ENCODE data around the gene MAPK4.

The MAPK4 gene

GRCh38 chr18:50656841-50657470, 97.1 kb downstream of the MAPK4 start:
- Histone ChIP-seq H3K27ac (no peak overlapping the region), H3K36me3 (ENCODE audit: insufficient read depth, low read length) (no peaks in the 10 kb centered on the region), H3K9me3 (ENCODE audit: low read depth, low read length) (no peaks in the 10 kb centered on the region), H3K4me3 (no peak overlapping the region), H3K9ac (ENCODE audit: insufficient read length) (no peak overlapping the region)
- TF ChIP-seq EZH2 (IDR thresholded peaks at IDR 0.05) (no peak), POLR2AphosphoS5 (IDR thresholded peaks at IDR 0.05; ENCODE audit: borderline replicate concordance, low read depth, low read length) (no peak), FOXP2 (optimal IDR thresholded peaks at IDR 0.05; ENCODE audit: control extremely low read depth, extremely low read length, insufficient read depth) (no peak)
- DNase-seq (ENCODE audit: low read depth, low spot score) = no peak

DNA sequence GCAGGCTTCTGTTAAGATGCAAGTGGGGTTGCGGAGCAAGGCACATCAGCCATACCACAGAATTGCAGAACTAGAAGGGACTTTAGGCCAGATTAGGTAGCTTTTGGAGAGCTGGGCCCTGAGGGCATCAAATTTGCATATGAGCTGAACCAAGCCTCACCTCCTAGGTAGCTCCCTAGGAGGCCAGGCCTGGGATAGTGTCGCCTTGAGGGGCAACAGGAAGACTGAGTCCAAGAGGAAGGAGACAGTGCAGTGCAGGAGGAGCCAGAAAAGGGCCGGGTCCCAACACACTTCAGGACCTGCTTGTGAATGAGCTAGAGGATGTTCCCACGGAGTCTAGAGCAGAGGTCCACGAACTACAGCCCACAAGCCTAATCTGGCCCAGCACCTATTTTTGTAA, 98.7 kb downstream of the MAPK4 start:
- Histone ChIP-seq H3K9me3 (ENCODE audit: low read depth, low read length) (no peaks in the 10 kb centered on the region), H3K4me3 (no peak overlapping the region), H3K36me3 (ENCODE audit: insufficient read depth, low read length) (no peaks in the 10 kb centered on the region), H3K27ac (no peak overlapping the region), H3K9ac (ENCODE audit: insufficient read length) (no peak overlapping the region)
- no peak for TF ChIP-seq POLR2AphosphoS5 (IDR thresholded peaks at IDR 0.05; ENCODE audit: borderline replicate concordance, low read depth, low read length)
- no peak for DNase-seq (ENCODE audit: low read depth, low spot score)

DNA sequence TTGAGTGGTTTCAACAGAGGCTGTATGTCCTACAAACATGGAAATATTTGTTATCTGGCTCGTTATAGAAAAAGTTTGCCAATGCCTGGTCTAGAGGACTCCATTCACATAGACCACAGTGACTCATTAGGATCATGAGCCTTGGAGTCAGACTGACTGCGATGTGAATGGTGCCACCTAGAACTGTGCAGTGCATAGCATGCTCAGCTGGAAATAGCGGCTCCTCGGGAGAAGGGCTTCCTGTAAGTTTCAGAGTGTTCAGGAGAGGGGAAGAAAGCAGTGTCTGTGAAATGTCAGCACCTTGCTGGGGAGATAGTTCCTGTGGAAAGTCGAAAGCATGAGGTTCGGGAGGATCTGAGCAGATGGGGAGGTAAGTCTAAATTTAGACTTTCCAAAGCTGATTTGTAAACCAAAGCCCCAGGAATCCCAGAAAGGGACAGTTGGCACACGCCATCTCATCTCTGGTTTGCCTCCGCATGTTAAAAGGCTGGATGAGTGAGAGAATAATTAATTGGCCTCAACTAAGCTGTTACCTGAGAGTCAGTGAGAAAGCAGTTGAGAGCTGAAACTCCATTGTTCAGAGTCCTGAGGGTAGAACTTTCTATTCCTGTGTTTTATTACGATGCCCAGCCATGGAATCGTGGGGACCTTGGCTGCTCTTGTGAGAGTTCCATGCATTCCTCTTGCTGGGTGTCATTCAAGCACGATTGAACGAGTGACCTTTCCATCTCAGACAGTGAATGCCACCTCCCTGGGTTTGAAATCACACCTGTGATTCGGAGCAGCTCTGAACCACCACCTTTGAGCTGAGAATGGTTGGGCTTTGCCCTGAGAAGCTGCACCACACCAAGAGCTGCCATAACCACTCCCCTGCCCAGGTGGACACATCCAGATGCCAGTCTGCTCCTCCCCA, 99.5 kb downstream of the MAPK4 start:
- no peak overlapping the region for H3K27ac ChIP-seq
- no peak for DNase-seq (ENCODE audit: low read depth, low spot score)

DNA sequence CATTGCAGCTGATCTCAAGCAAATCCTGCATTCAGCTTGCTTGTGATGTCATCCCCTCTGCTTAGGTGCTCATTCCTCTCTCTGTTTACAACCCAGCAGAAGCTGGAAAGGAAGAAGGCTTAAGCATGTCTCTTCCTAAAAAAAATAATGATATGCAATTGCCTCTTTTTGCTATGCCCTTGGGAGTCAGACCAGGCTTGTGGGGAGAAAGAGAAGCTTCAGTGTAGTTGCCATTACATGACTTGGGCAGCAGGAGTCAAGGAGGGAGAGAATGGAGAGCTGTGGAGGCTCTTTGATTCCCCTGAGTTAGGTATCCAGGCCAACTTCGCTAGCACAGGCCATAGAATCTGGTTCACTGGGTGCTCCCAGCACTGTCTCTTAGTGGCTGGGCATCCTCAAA, 101.1 kb downstream of the MAPK4 start:
- no peak for TF ChIP-seq FOXP2 (optimal IDR thresholded peaks at IDR 0.05; ENCODE audit: control extremely low read depth, extremely low read length, insufficient read depth)
- TF ChIP-seq EZH2 (IDR thresholded peaks at IDR 0.05) = no peak
- TF ChIP-seq POLR2AphosphoS5 (IDR thresholded peaks at IDR 0.05; ENCODE audit: borderline replicate concordance, low read depth, low read length) = no peak
- DNase-seq (ENCODE audit: low read depth, low spot score) = no peak
- Histone ChIP-seq H3K4me3 (no peak overlapping the region), H3K9ac (ENCODE audit: insufficient read length) (no peak overlapping the region), H3K9me3 (ENCODE audit: low read depth, low read length) (no peaks in the 10 kb centered on the region), H3K27ac (no peak overlapping the region), H3K36me3 (ENCODE audit: insufficient read depth, low read length) (no peaks in the 10 kb centered on the region)

More for the DNA sequence above, 99.5 kb downstream of the MAPK4 start:
- Histone ChIP-seq H3K4me3 (no peak overlapping the region), H3K9me3 (ENCODE audit: low read depth, low read length) (no peaks in the 10 kb centered on the region), H3K36me3 (ENCODE audit: insufficient read depth, low read length) (no peaks in the 10 kb centered on the region), H3K9ac (ENCODE audit: insufficient read length) (no peak overlapping the region)
- TF ChIP-seq POLR2AphosphoS5 (IDR thresholded peaks at IDR 0.05; ENCODE audit: borderline replicate concordance, low read depth, low read length) (no peak), EZH2 (IDR thresholded peaks at IDR 0.05) (no peak), FOXP2 (optimal IDR thresholded peaks at IDR 0.05; ENCODE audit: control extremely low read depth, extremely low read length, insufficient read depth) (no peak)

GRCh38 chr18:50662177-50662576, 102.3 kb downstream of the MAPK4 start:
- TF ChIP-seq FOXP2 (optimal IDR thresholded peaks at IDR 0.05; ENCODE audit: control extremely low read depth, extremely low read length, insufficient read depth) (no peak), POLR2AphosphoS5 (IDR thresholded peaks at IDR 0.05; ENCODE audit: borderline replicate concordance, low read depth, low read length) (no peak)
- H3K27ac ChIP-seq = no peak overlapping the region
- no peaks in the 10 kb centered on the region for H3K9me3 ChIP-seq (ENCODE audit: low read depth, low read length)
- H3K9ac ChIP-seq (ENCODE audit: insufficient read length) = no peak overlapping the region
- DNase-seq (ENCODE audit: low read depth, low spot score) = no peak
- no peaks in the 10 kb centered on the region for H3K36me3 ChIP-seq (ENCODE audit: insufficient read depth, low read length)
- H3K4me3 ChIP-seq = no peak overlapping the region

GRCh38 chr18:50662775-50663383, 103.0 kb downstream of the MAPK4 start:
- no peak for DNase-seq (ENCODE audit: low read depth, low spot score)
- Histone ChIP-seq H3K4me3 (no peak overlapping the region), H3K27ac (no peak overlapping the region), H3K9me3 (ENCODE audit: low read depth, low read length) (no peaks in the 10 kb centered on the region), H3K9ac (ENCODE audit: insufficient read length) (no peak overlapping the region), H3K36me3 (ENCODE audit: insufficient read depth, low read length) (no peaks in the 10 kb centered on the region)
- no peak for TF ChIP-seq POLR2AphosphoS5 (IDR thresholded peaks at IDR 0.05; ENCODE audit: borderline replicate concordance, low read depth, low read length)
- no peak for TF ChIP-seq EZH2 (IDR thresholded peaks at IDR 0.05)
- TF ChIP-seq FOXP2 (optimal IDR thresholded peaks at IDR 0.05; ENCODE audit: control extremely low read depth, extremely low read length, insufficient read depth) = no peak

GRCh38 chr18:50663626-50664441, 103.9 kb downstream of the MAPK4 start:
- H3K9ac ChIP-seq (ENCODE audit: insufficient read length) = no peak overlapping the region
- no peak for TF ChIP-seq POLR2AphosphoS5 (IDR thresholded peaks at IDR 0.05; ENCODE audit: borderline replicate concordance, low read depth, low read length)
- TF ChIP-seq EZH2 (IDR thresholded peaks at IDR 0.05) = no peak
- no peak for TF ChIP-seq FOXP2 (optimal IDR thresholded peaks at IDR 0.05; ENCODE audit: control extremely low read depth, extremely low read length, insufficient read depth)
- H3K9me3 ChIP-seq (ENCODE audit: low read depth, low read length) = no peaks in the 10 kb centered on the region
- H3K36me3 ChIP-seq (ENCODE audit: insufficient read depth, low read length) = no peaks in the 10 kb centered on the region
- H3K27ac ChIP-seq = no peak overlapping the region
- DNase-seq (ENCODE audit: low read depth, low spot score) = no peak
- H3K4me3 ChIP-seq = no peak overlapping the region

GRCh38 chr18:50665015-50665414, 105.1 kb downstream of the MAPK4 start:
- no peak overlapping the region for H3K27ac ChIP-seq
- H3K9me3 ChIP-seq (ENCODE audit: low read depth, low read length) = no peaks in the 10 kb centered on the region
- TF ChIP-seq POLR2AphosphoS5 (IDR thresholded peaks at IDR 0.05; ENCODE audit: borderline replicate concordance, low read depth, low read length) (no peak), FOXP2 (optimal IDR thresholded peaks at IDR 0.05; ENCODE audit: control extremely low read depth, extremely low read length, insufficient read depth) (no peak), EZH2 (IDR thresholded peaks at IDR 0.05) (no peak)
- H3K4me3 ChIP-seq = no peak overlapping the region
- H3K9ac ChIP-seq (ENCODE audit: insufficient read length) = no peak overlapping the region
- no peaks in the 10 kb centered on the region for H3K36me3 ChIP-seq (ENCODE audit: insufficient read depth, low read length)
- DNase-seq (ENCODE audit: low read depth, low spot score) = no peak

All from SK-N-MC (cell line).